ENCODE data around the gene VPS35L.
"Not testable (repeated sequence)": the region's sequence is repeated elsewhere in the genome, so short reads cannot be mapped to it uniquely, and the experiment has no call there.

The VPS35L gene

GRCh38 chr16:19713697-19714096 lies 158.2 kb downstream of the VPS35L start:
- DNase-seq, result no peak

GRCh38 chr16:19715566-19715965 lies 160.1 kb downstream of the VPS35L start:
- no peak for DNase-seq

GRCh38 chr16:19716183-19716582 lies 160.7 kb downstream of the VPS35L start:
- no peak for DNase-seq

- DNase-seq, result not testable (repeated sequence)
These were observed 161.2 kb downstream of the VPS35L start for GRCh38 chr16:19716728-19717127.

GRCh38 chr16:19717314-19717713 lies 161.8 kb downstream of the VPS35L start:
- no peak for DNase-seq

- peak; percentile 69 to 80 for DNase-seq
These were observed 162.5 kb downstream of the VPS35L start, which contains the start of the genes IQCK and KNOP1 for GRCh38 chr16:19717741-19718623. TSS of gene IQCK (plus strand) at chr16:19718271. CDS start at chr16:19718307, 36 bp downstream. TSS of gene KNOP1 (minus strand) at chr16:19718227. CDS start at chr16:19715035, 3,192 bp downstream.

- no peak for DNase-seq
These were observed 163.1 kb downstream of the VPS35L start for GRCh38 chr16:19718624-19718965.

GRCh38 chr16:19722269-19722952 lies 166.9 kb downstream of the VPS35L start:
- no peak for DNase-seq

- no peak for DNase-seq
These were observed 167.5 kb downstream of the VPS35L start for GRCh38 chr16:19722981-19723380.

GRCh38 chr16:19728636-19728965 lies 173.1 kb downstream of the VPS35L start:
- no peak for DNase-seq

GRCh38 chr16:19733551-19733950 lies 178.0 kb downstream of the VPS35L start:
- no peak for DNase-seq

- no peak for DNase-seq
These were observed 179.8 kb downstream of the VPS35L start for GRCh38 chr16:19735074-19735867.

- DNase-seq, result no peak
These were observed 182.0 kb downstream of the VPS35L start for GRCh38 chr16:19737306-19738038.

GRCh38 chr16:19741354-19741753 lies 185.9 kb downstream of the VPS35L start:
- DNase-seq, result no peak

- no peak for DNase-seq
These were observed 188.3 kb downstream of the VPS35L start for GRCh38 chr16:19743816-19744159.

- no peak for DNase-seq
These were observed 189.2 kb downstream of the VPS35L start for GRCh38 chr16:19744670-19745069.

GRCh38 chr16:19745286-19746010 lies 189.9 kb downstream of the VPS35L start:
- DNase-seq, result peak in 1 of 2 donors; percentile 27

GRCh38 chr16:19746561-19746960 lies 191.1 kb downstream of the VPS35L start:
- DNase-seq, result no peak

GRCh38 chr16:19748389-19749168 lies 193.1 kb downstream of the VPS35L start:
- DNase-seq, result no peak

GRCh38 chr16:19749571-19750080 lies 194.1 kb downstream of the VPS35L start:
- no peak for DNase-seq
